H9 (cell line): Measurements from ENCODE around the gene TMEM50B. TPM values are rescaled to one million over a fixed set of nuclear protein-coding genes. Genes with fewer than 3 reads are reported as not detected.
"Not testable (repeated sequence)": the region's sequence is repeated elsewhere in the genome, so short reads cannot be mapped to it uniquely, and the experiment has no call there.

Experiments used
- DNase-seq: peaks from one replicate; pipeline ENCODE4 v3.0.0-alpha.2; 2017
- H2AFZ ChIP-seq: one replicate; pipeline ENCODE4 v1.6.1; 2013; ENCODE audit warnings: mild to moderate bottlenecking, low read length, control low read depth, moderate library complexity
- H2AK5ac ChIP-seq: 2 replicates; pipeline ENCODE4 v1.6.1; 2013; ENCODE audit warnings: low read length, control low read depth, mixed read lengths; ENCODE audit not compliant: insufficient read length
- H2BK120ac ChIP-seq: one replicate; pipeline ENCODE4 v1.6.1; 2013; ENCODE audit warnings: low read depth, mild to moderate bottlenecking, low read length, control low read depth, inconsistent platforms; ENCODE audit not compliant: poor library complexity, severe bottlenecking
- H2BK12ac ChIP-seq: 2 replicates; pipeline ENCODE4 v1.6.1; 2013; ENCODE audit warnings: low read length, control low read depth, mixed read lengths, low read depth; ENCODE audit not compliant: insufficient read length
- H2BK15ac ChIP-seq: 2 replicates; pipeline ENCODE4 v1.6.1; 2013; ENCODE audit warnings: low read depth, low read length, control low read depth
- H2BK20ac ChIP-seq: one replicate; pipeline ENCODE4 v1.6.1; 2013; ENCODE audit warnings: low read depth, mild to moderate bottlenecking, low read length, control low read depth, inconsistent platforms; ENCODE audit not compliant: poor library complexity, severe bottlenecking
- H2BK5ac ChIP-seq: 2 replicates; pipeline ENCODE4 v1.6.1; 2013; ENCODE audit warnings: low read length, control low read depth, mixed read lengths; ENCODE audit not compliant: insufficient read length
- H3K14ac ChIP-seq: 2 replicates; pipeline ENCODE4 v1.6.1; 2013; ENCODE audit warnings: low read length, control low read depth; ENCODE audit not compliant: insufficient read depth
- H3K18ac ChIP-seq: 2 replicates; pipeline ENCODE4 v1.6.1; 2013; ENCODE audit warnings: low read depth, mild to moderate bottlenecking, mixed read lengths, low read length, control low read depth; ENCODE audit not compliant: insufficient read length
- H3K23ac ChIP-seq: 2 replicates; pipeline ENCODE4 v1.6.1; 2013; ENCODE audit warnings: low read length, control low read depth, mixed read lengths, low read depth; ENCODE audit not compliant: insufficient read length
- H3K23me2 ChIP-seq: 2 replicates; pipeline ENCODE4 v1.6.1; 2013; ENCODE audit warnings: low read depth, mild to moderate bottlenecking, mixed read lengths, low read length, control low read depth; ENCODE audit not compliant: insufficient read length, poor library complexity, severe bottlenecking
- H3K27ac ChIP-seq: 2 replicates; pipeline ENCODE4 v1.5.1; 2013; ENCODE audit warnings: low read length, control low read depth, mixed read lengths, low read depth; ENCODE audit not compliant: insufficient read length
- H3K27me3 ChIP-seq: 2 replicates; pipeline ENCODE4 v1.6.1; 2013; ENCODE audit warnings: low read length, control low read depth, inconsistent platforms; ENCODE audit not compliant: insufficient read depth
- H3K4ac ChIP-seq: 2 replicates; pipeline ENCODE4 v1.6.1; 2013; ENCODE audit warnings: low read depth, mild to moderate bottlenecking, control low read depth, inconsistent platforms, low read length, moderate library complexity
- H3K4me1 ChIP-seq: 2 replicates; pipeline ENCODE4 v1.6.1; 2013; ENCODE audit warnings: low read length, control low read depth, inconsistent platforms; ENCODE audit not compliant: insufficient read depth
- H3K4me2 ChIP-seq: 2 replicates; pipeline ENCODE4 v1.6.1; 2013; ENCODE audit warnings: low read length, control low read depth, mixed read lengths; ENCODE audit not compliant: insufficient read length, insufficient read depth
- H3K56ac ChIP-seq: 2 replicates; pipeline ENCODE4 v1.6.1; 2013; ENCODE audit warnings: low read depth, mild to moderate bottlenecking, mixed read lengths, low read length, control low read depth; ENCODE audit not compliant: insufficient read length
- H3K79me1 ChIP-seq: 2 replicates; pipeline ENCODE4 v1.6.1; 2013; ENCODE audit warnings: low read depth, mild to moderate bottlenecking, moderate library complexity, low read length, control low read depth, inconsistent platforms; ENCODE audit not compliant: insufficient read depth, poor library complexity, severe bottlenecking
- H3K79me2 ChIP-seq: 2 replicates; pipeline ENCODE4 v1.6.1; 2013; ENCODE audit warnings: low read length, control low read depth, inconsistent platforms; ENCODE audit not compliant: insufficient read depth
- H3K9ac ChIP-seq: 2 replicates; pipeline ENCODE4 v1.6.1; 2013; ENCODE audit warnings: low read length, control low read depth, mixed read lengths; ENCODE audit not compliant: insufficient read length; ENCODE audit errors: extremely low read depth
- H3K9me3 ChIP-seq: one replicate; pipeline ENCODE4 v1.6.1; 2013; ENCODE audit warnings: low read depth, low read length, inconsistent platforms; ENCODE audit not compliant: control insufficient read depth
- H3T11ph ChIP-seq: one replicate; pipeline ENCODE4 v1.6.1; 2013; ENCODE audit warnings: mild to moderate bottlenecking, low read length, control low read depth, inconsistent platforms
- H4K20me1 ChIP-seq: one replicate; pipeline ENCODE4 v1.6.1; 2013; ENCODE audit not compliant: control insufficient read depth, insufficient read length, insufficient read depth
- H4K5ac ChIP-seq: 2 replicates; pipeline ENCODE4 v1.6.1; 2013; ENCODE audit warnings: low read depth, mild to moderate bottlenecking, mixed read lengths, low read length, control low read depth; ENCODE audit not compliant: insufficient read length
- H4K8ac ChIP-seq: replicated peaks from 2 replicates; pipeline ENCODE4 v1.6.1; 2013; ENCODE audit warnings: low read length, control low read depth, mixed read lengths, low read depth; ENCODE audit not compliant: insufficient read length
- H4K91ac ChIP-seq: 2 replicates; pipeline ENCODE4 v1.6.1; 2013; ENCODE audit warnings: low read depth, mild to moderate bottlenecking, moderate library complexity, mixed read lengths, low read length, control low read depth; ENCODE audit not compliant: insufficient read length
- H3K27ac Mint-ChIP-seq, 3 experiments: 2 replicates in 2 of 3; 3 replicates in 1 of 3; pipeline ENCODE4 v1.8.0; 2020 to 2021; ENCODE audit warnings: mixed read lengths in 3 of 3, mild to moderate bottlenecking in 1 of 3, moderate library complexity in 1 of 3
- H3K27me3 Mint-ChIP-seq: 2 replicates; pipeline ENCODE4 v1.8.0; 2021; ENCODE audit warnings: low read depth, mild to moderate bottlenecking, moderate library complexity, mixed read lengths
- H3K36me3 Mint-ChIP-seq, 3 experiments: 2 replicates in 2 of 3; 3 replicates in 1 of 3; pipeline ENCODE4 v1.8.0; 2020 to 2021; ENCODE audit warnings: low read depth in 3 of 3, mixed read lengths in 3 of 3; ENCODE audit not compliant: insufficient read depth in 1 of 3
- H3K4me1 Mint-ChIP-seq, 2 experiments: 2 replicates each; pipeline ENCODE4 v1.8.0; 2020; ENCODE audit warnings: mixed read lengths in 2 of 2
- H3K4me3 Mint-ChIP-seq, 2 experiments: 2 replicates in 1 of 2; 3 replicates in 1 of 2; pipeline ENCODE4 v1.8.0; 2020 to 2021; ENCODE audit warnings: mild to moderate bottlenecking in 2 of 2, mixed read lengths in 2 of 2, moderate library complexity in 1 of 2
- H3K9me3 Mint-ChIP-seq, 2 experiments: 2 replicates in 1 of 2; 3 replicates in 1 of 2; pipeline ENCODE4 v1.8.0; 2020; ENCODE audit warnings: mild to moderate bottlenecking in 2 of 2, mixed read lengths in 2 of 2, moderate library complexity in 1 of 2
- CTCF ChIP-seq: fragments of 200-600 bp; sonication (generic); conservative IDR thresholded peaks from 3 replicates; pipeline ENCODE4 v1.8.0; 2021; ENCODE audit warnings: antibody characterized with exemption, mild to moderate bottlenecking
- WGBS: extraction: QIAGEN DNeasy Blood & Tissue Kit; methylation state at CpG from one replicate; pipeline ENCODE4 v1.1.7; 2013; ENCODE audit warnings: missing lambda C conversion rate, low lambda C conversion rate, mixed read lengths; ENCODE audit not compliant: insufficient read length; ENCODE audit errors: extremely low coverage; 5-methylcytosine and 5-hydroxymethylcytosine counted together
- total RNA-seq: library from RNA; stranded (reverse); gene quantifications from 2 replicates; pipeline ENCODE4 v1.2.1, GENCODE V29; 2021

Gene TMEM50B
- total RNA-seq, 1 experiment from 2014 or later = 17.6 TPM

DNA sequence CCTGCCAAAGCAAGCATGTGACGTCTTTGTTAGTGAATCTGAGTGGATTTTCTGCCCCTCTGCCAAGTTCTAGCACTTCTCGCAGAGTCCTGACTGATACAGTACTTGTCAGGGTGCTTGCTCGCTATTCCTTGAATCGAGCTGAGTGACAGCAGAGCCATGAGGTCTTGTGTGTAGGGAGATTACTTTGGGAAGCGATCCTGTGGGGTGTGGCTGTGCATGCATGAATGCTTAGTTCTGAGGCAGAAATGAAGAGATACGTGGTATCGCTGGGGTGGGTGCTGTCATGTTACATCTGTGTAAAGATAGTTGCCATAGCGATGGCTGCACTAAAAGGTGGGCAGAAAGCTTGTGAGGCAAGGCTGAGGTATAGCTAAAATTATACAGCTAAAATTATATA lies 31.1 kb upstream of the TMEM50B start:
- H2BK15ac ChIP-seq = no peak overlapping the region
- H2BK12ac ChIP-seq = no peak overlapping the region
- H2BK120ac ChIP-seq = no peak overlapping the region
- H3K23me2 ChIP-seq = no peaks in the 10 kb centered on the region
- H2AK5ac ChIP-seq = no peak overlapping the region
- H3K14ac ChIP-seq = no peak overlapping the region
- H3K9ac ChIP-seq = no peak overlapping the region
- no peaks in the 10 kb centered on the region for H3K79me2 ChIP-seq
- Mint-ChIP-seq H3K4me3 (no peak overlapping the region), H3K27me3 (no peaks in the 10 kb centered on the region), H3K4me1 (no peaks in the 10 kb centered on the region), H3K27ac (no peak overlapping the region; a peak in 1 of 7 replicates), H3K9me3 (peaks cover 2 to 5% of the 10 kb centered on the region in 2 experiments; a peak in 2 of 5 replicates), H3K36me3 (peaks cover 67 to 97% (median 84%) of the 10 kb centered on the region in 3 experiments)
- no CpG with 5 or more reads among the region's 8 CpGs for WGBS
- H3K4ac ChIP-seq = no peak overlapping the region
- no peak overlapping the region for H2BK20ac ChIP-seq
- H3K23ac ChIP-seq = no peak overlapping the region
- H3K9me3 ChIP-seq = no peaks in the 10 kb centered on the region
- DNase-seq = no peak
- H3K79me1 ChIP-seq = no peaks in the 10 kb centered on the region
- no peak overlapping the region for H2AFZ ChIP-seq
- no peak overlapping the region for H4K91ac ChIP-seq
- no peak for TF ChIP-seq CTCF
- H3K18ac ChIP-seq = no peak overlapping the region
- no peak overlapping the region for H3T11ph ChIP-seq
- H4K8ac ChIP-seq = no peak overlapping the region
- no peak overlapping the region for H4K5ac ChIP-seq
- no peak overlapping the region for H3K27ac ChIP-seq
- no peaks in the 10 kb centered on the region for H3K4me1 ChIP-seq
- no peak overlapping the region for H3K56ac ChIP-seq
- no peak overlapping the region for H3K4me2 ChIP-seq
- H3K27me3 ChIP-seq = no peaks in the 10 kb centered on the region
- no peak overlapping the region for H2BK5ac ChIP-seq
- H4K20me1 ChIP-seq = no peaks in the 10 kb centered on the region

- H3K9ac ChIP-seq, H3K9me3 Mint-ChIP-seq, H3K27ac ChIP-seq, H3K4me2 ChIP-seq, H2BK5ac ChIP-seq, H3K4me3 Mint-ChIP-seq, H3K18ac ChIP-seq, H3K9me3 ChIP-seq, H4K91ac ChIP-seq, H3K4ac ChIP-seq, H2BK12ac ChIP-seq, H3K14ac ChIP-seq, H3K4me1 ChIP-seq, H3K27me3 Mint-ChIP-seq, H4K20me1 ChIP-seq, DNase-seq, H2AFZ ChIP-seq, H2BK120ac ChIP-seq, H3K27me3 ChIP-seq, H4K8ac ChIP-seq, H2AK5ac ChIP-seq, H3T11ph ChIP-seq, H3K79me1 ChIP-seq, H3K23me2 ChIP-seq, H3K4me1 Mint-ChIP-seq, H2BK20ac ChIP-seq, H3K27ac Mint-ChIP-seq, H2BK15ac ChIP-seq, H3K79me2 ChIP-seq, H3K23ac ChIP-seq, H3K56ac ChIP-seq, H4K5ac ChIP-seq: not testable (repeated sequence)
- peaks cover 76 to 93% (median 87%) of the 10 kb centered on the region in 3 experiments for H3K36me3 Mint-ChIP-seq
- no CpG with 5 or more reads among the region's 1 CpG for WGBS
Measured at GRCh38 chr21:33507003-33507402, 27.2 kb upstream of the TMEM50B start.
